HG02623 (cell line): ENCODE results near the gene TMEM91.
A peak's percentile ranks its signal among the peaks of the same experiment; 100 is the strongest.
"Not testable (repeated sequence)": the region's sequence is repeated elsewhere in the genome, so short reads cannot be mapped to it uniquely, and the experiment has no call there.

Source experiments
- ATAC-seq: cut with Tn5 transposase; IDR thresholded peaks from one replicate; pipeline ENCODE4 v1.9.1; 2021; ENCODE audit warnings: moderate library complexity; ENCODE audit not compliant: unreplicated experiment

Gene TMEM91

DNA sequence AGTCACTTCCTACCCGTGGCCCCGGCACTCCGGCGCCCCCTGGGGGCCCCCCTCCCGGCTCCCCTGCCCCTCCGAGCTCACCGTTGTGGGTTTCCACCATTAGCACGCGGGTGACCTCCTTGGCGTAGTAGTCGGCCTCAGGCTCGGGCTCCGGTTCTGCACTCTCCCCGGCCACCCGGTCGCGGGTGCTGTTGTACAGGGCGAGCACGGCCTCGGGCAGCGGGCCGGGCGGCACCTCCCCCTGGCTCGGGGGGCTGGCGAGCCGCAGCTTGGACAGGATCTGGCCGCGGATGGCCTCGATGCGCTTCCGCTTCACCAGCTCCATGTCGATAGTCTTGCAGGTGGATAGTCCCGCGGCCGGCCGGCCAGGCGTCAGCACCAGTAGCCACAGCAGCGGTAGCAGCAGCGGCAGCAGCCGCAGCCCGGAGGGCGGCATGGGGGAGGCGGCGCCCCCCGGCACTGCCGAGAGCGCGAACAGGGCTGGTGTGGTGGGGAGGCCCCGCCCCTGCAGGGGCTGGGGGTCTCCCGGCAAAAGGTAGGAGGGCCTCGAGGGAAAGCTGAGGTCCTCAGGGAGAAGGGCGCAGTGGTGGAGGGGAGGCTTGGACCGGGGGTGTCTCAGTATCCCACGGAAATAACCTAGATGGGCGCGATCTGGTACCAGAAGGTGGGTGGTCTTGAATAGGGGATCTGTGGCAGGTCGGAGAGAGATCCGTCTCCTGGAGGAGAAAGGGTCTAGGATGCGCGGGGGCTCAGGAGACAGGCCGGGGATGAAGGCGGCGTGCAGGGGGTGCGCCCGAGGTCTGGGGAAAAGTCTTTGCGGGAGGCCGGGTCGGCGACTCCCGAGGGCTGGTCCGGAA lies 23.5 kb upstream of the TMEM91 start:
- ATAC-seq, result no peak

DNA sequence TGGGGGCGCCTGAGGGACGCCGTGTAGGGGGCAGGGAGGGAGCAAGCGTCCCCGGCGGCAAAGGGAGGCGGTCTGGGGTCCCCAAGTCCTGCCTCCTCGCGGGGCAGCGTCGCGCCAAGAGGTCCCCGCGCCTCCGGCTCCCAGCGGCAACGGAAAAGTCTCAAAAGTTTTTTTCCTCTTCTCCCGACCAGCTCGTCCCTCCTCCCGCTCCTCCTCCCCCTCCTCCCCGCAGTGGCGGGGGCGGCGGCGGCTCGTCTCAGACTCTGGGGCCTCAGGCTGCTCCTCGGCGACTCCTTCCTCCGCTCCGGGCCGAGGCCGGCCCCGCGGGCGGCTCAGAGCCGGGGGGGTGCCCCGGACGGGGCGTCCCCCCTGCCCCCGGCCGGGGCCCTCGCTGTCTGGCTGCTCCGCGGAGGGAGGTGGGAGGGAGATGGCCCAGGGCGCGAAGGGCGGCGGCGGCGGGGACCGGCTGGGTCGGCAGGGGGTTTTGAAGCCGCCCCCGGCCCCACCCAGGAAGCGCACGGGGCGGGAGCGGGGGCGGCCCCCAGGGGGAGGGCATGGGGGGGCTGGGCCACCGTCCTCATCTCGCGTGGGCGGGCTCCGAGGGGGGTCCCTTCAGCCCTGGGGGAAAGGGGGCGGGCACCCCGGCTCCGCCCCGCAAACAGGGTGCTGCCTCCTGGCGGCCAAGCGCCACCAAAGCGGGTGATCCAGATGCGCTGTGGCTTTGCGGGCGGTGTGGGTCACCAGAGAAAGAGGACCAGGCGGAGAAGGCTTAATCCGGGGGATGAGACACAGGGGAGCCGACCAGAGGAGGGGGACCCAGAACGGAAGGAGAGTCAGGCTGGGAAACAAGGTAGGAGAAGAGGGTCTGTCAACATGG lies 22.6 kb upstream of the TMEM91 start, which contains the start of gene TGFB1:
Gene TGFB1, minus strand, starts transcription at position 457 of the 877 bp plus-strand sequence. CDS start 878 bp downstream, outside the sequence.
- peak; percentile 39 for ATAC-seq

DNA sequence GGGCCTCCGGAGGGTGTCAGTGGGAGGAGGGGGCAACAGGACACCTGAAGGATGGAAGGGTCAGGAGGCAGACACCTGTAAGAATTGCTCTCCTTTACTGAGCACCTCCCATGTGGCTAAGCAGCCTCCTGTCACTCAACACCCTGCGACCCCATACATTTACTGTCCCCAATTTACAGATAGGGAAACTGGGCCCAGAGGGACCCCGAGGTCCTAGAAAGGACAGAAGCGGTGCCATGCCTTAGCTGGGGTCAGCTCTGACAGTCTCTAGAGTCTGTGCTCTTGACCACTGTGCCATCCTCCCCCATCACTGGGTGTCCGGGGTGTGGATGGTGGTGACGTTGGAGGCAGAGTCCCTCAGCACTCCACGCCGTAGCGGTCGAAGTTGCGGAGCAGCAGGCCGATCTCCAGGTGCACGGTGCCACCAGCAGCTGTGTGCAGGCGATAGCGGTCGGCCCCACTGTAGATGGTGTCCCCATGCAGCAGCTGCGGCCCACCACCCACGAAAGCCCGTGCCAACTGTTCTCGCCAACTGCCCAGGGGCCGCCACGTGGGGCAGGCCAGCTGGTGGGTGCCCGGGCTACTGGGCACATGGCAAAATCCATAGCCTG lies 21.9 kb upstream of the TMEM91 start:
- no peak for ATAC-seq

DNA sequence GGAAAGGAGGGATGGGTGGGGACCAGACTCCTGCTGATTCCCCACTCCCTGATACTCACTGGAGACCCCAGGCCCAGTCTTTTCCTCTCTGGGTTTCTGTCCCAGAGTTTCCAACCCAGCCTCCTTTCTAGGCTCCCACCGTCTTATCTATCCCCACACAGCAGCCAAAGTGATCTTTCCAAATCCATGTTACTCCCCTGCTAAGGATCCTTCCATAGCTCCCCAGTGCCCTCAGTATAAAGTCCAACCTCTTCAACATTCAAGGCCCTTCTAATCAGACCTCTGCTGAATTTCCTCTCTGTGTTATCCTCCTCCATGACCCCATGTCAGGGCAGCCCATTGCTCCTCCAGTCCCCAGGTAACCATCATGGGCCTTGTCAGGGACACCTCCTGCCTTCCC lies 21.3 kb upstream of the TMEM91 start:
- no peak for ATAC-seq

DNA sequence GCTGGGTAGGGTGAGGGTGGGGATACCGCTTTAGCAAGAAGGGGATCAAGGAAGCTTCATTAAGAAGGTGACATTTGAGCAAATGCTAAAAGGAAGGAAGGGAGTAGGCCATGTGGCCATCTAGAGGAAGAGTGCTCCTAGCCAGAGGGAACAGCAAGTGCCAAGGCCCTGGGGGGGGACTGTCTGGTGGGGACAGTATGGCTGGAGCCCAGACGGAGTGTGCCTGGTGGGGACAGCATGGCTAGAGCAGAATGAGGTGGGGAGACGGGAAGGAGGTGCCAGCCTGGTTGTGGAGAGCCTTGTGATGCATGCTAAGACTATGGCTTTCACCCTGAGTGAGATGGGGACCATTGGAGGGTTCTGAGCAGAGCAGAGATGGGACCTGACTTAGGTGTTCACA lies 20.5 kb upstream of the TMEM91 start:
- ATAC-seq, result no peak

DNA sequence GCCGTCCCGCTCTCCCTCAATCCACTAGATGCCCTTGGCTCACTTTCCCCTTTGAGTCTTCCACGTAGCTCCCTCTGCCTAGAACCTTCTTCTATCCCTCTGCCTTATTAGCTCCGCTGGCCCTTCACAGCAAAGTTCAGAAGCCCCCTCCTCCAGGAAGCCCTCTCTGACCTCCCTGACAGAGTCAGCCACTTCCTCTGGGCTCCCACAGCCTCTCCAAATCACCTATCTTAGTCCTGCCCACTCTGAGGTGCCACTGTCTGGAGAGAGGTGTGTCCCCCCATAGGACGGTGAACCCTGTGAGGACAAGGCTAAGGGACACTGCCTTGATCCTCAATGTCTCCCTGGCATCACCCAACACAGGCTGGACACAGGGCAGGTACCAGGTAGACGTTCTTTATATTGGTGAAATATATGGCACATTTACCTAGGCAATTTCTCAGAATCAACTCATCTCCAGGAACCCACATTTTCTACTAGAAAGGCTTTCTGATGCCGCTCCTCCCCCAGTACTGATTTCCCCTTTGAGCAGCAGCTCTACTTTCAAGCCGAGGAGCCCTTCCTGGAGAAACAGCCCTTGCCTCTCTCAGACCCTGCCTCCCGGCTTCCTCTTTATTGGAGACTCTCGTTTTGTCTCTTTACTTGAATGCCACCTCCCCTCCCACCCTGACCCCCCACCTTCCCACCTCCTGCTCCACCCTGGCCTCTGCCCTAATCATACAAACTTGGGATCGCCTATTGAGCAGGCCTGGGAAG lies 19.2 kb upstream of the TMEM91 start:
- ATAC-seq, result no peak

DNA sequence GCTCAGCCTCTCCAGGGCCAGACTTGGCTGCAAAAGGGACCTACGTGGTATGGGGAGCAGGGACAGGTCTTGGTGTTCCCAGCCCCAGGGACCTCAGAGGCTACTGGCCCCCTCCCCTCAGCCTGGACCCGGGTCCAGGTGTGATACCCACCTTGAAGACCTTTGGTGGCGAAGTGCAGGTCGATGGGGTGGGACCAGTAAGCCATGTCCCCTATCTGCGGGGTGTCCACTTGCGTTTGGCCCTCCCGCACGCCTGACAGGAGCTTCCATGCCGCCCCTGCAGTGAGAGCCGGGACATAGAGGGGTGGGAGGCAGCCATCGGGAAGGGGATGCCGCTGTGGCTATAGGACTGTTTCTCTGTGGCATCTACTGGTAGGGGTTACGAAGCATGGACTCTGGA lies 18.6 kb upstream of the TMEM91 start:
- no peak for ATAC-seq

DNA sequence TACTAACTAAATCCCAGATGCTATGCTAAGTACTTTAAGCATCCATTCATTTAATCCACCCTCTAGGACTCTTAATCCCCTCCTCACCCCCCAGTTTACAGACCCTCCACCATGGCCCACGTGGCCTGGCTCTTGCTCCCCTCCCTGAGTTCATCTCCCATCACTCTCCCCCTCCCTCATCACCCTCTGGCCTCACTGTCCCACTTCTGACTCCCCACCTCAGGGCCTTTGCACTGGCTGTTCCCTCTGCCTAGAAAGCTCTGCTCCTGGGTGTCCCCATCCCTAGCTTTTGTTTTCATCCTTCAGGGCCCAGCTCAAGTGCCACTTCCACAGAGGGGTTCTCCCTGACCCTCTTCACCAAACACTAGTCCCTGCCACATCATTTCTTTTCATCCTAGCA lies 16.6 kb upstream of the TMEM91 start:
- no peak for ATAC-seq

DNA sequence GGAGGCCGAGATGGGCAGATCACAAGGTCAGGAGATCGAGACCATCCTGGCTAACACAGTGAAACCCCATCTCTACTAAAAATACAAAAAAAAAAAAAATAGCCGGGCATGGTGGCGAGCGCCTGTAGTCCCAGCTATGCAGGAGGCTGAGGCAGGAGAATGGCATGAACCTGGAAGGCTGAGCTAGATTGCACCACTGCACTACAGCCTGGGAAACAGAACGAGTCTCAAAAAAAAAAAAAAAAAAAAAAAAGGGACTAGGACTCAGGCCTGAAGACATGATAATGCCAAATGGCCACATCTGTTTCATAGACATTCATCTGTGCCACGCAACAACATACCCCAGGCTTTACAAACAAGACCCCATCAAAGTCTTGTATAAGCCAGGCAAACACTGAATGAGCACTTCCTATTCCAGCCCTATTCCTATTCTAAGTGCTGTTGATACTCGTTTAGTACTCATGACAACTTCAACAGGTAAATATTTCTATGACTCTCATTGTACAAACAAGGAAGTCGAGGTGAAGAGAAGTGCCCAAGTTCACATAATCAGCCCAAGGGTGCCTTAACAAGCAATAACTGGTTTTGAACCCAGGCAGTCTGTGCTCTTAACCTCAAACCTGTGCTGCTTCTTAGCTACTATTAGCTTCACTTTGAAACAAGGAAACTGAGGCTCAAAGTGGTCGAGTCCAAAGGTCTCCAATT lies 14.0 kb upstream of the TMEM91 start:
- no peak for ATAC-seq

DNA sequence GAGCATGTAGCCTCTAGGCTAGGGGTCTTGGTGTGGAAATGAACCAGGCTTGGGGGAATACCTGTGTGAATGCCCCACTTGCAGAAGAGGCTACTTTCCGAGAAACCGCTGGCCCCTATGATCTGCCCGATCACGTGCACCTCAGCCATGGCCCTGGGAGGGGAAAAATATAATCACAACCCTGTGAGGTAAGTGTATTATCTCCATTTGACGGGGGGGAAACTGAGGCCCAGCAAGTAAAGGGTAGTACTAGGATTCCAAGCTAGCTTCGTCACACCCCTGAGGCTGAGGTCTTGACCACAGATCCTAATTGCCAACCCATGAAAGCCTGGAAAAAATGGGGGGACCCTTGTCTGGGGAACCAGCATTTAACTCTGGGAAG lies 13.0 kb upstream of the TMEM91 start:
- ATAC-seq, result no peak

DNA sequence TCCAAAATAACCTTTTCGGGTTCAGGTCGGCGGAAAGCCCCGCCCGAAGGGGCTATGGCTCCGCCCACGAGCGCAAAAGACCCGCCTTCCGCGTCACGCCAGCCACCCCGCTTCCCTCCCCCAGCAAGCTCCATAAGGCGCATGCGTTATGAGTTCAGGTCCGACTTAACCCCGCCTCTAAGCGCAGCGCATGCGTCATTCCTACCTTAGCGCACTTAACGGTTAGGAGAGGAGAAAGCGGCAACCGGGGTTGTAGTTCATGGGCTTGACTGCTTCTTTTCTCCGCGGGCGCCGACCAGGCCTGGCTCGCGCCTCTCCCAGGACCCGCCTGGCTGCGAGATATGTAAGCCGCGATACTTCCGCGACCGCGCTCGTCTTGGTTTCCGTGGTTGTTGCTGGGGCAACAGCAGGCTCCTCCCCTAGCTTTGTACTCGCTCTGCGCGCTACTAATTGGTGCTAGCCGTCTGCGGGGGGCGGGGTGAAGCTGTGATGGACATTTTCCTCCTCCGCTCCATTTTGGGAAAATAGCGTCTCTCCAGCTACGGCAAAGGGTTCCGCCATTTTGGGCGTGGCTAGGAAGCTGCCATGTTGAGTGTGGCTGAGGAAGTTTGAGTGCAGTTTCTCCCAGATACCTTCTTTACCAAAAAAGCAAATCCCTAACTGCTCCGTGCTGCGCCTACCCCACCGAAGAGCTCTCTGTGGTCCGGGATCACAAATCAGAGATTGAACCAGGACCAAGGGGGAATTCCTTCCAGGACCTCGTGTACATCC lies 12.4 kb upstream of the TMEM91 start, which contains the start of gene B9D2:
Gene B9D2, minus strand, starts transcription at position 397 of the 771 bp plus-strand sequence. CDS start 630 bp downstream, outside the sequence.
- ATAC-seq, result peak; percentile 80

DNA sequence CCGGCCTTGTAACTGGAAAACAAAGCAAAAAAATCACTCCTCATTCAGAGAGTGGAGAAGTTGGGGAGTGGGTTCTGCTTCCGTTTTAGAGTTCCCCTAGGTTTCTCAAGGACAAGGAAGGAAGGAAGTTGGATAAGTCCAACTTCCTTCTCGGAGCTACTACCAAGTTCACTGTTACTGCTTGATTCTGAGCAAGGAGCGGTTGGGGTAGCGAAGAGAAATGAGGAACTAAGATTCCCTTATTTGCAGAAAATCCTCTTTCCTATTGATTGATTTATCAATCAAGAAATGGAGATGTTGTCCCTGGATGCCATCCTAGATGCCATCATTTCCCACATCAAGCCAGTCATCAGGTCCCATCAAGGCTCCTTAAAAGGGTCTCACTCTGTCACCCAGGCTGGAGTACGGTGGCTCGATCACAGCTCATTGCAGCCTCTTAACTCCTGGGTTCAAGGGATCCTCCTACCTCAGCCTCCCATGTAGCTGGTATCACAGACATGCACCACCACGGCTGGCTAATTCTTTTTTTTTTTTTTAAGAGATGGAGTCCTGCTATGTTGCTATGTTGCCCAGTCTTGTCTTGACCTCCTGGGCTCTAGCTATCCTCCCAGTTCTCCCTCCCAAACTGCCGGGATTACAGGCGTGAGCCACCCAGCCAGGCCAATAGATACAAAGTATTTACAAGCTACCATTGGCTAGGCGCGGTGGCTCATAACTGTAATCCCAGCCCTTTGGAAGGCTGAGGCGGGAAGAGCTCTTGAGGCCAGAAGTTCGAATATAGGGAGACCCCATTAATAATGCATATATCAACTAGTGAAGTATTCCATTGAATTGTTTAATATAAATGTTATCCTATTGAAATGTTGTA lies 11.6 kb upstream of the TMEM91 start:
- ATAC-seq, result no peak

DNA sequence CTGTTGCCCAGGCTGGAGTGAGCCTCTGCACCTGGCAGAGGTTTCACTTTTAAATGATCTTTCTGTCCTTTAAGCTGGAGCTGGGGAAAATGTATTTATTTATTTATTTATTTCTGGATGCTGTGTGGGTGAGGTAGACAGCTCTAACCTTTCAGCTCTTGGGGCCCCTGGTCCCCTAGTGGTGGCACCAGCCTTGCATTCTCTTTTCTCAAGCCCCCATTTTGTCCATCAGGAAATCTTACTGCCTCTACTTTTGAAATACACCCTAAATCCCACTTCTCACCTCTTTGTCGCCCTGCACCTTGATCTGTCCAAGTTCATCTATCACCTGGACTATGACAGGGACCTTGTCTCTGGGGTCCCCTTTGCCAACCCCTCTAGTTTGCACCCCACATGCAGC lies 10.2 kb upstream of the TMEM91 start:
- no peak for ATAC-seq

DNA sequence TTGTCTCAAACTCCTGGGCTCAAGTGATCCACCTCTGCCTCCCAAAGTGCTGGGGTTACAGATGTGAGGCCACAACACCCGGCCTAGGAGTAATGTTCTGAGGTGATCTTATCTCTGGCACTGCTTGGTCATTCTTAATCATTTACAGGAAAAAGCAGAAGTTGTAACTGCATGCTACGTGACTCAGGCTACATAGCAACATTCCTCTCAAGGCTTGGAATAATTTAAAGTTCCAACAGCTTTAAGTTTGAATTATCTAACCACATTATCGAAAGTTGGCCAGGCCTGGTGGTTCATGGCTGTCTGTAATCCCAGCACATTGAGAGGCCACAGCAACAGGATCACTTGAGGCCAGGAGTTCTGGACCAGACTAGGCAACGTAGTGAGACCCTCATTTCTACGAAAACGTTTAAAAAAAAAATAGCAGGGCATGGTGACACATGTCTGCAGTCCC lies 8.5 kb upstream of the TMEM91 start:
- ATAC-seq, result no peak

DNA sequence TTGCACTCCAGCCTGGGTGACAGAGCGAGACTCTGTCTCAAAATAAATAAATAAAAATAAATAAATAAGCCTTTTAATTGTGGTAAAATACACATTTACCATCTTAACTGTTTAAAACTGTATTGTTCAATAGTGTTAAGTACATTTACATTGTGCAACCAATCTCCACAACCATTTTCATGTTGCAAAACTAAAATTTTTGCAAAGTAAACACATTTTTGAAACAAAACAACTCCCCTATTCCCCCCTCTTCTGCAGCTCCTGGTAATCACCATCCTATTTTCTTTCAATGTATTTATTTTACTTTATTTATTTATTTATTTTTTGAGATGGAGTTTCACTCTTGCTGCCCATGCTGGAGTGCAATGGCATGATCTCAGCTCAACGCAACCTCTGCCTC lies 6.6 kb upstream of the TMEM91 start:
- no peak for ATAC-seq

DNA sequence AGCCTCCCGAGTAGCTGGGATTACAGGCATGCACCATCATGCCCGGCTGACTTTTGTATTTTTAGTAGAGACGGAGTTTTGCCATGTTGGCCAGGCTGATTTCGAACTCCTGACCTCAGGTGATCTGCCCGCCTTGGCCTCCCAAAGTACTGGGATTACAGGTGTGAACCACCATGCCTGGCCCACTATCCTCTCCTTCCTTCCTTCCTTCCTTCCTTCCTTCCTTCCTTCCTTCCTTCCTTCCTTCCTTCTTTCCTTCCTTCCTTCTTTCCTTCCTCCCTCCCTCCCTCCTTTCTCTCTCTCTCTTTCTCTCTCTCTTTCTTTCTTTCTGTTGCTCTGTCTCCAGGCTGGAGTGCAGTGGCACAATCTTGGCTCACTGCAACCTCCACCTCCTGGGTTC lies 5.2 kb upstream of the TMEM91 start:
- not testable (repeated sequence) for ATAC-seq

DNA sequence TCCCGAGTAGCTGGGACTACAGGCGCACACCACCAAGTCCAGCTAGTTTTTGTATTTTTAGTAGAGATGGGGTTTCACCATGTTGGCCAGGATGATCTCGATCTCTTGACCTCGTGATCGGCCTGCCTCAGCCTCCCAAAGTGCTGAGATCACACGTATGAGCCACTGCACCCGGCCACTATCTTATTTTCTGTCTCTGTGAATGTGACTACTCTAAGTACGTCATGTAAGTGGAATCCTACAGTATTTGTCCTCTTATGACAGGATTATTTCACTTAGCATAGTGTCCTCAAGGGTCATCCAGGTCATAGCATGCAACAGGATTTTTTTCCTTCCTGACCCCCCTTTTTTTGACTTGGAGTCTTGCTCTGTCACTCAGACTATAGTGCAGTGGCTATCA lies 4.8 kb upstream of the TMEM91 start:
- ATAC-seq, result no peak

DNA sequence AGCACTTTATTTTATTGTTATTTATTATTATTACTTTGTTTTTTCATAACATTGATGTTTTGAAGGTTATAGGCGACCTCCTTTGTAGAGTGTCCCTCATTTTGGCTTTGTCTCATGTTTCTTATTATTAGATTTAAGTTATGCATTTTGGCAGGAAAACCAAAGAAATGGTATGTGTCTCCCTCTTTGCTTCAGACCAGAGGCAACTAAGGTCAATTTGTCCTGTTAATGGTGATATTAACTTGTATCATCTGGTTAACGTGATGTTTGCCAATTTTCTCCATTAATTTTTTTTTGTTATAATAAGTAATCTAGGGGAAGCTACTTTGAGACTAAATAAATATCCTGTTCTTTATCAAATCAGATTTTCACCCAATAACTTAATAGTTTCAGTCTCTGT lies 3.8 kb upstream of the TMEM91 start:
- no peak for ATAC-seq
